Adrenal gland (tissue), 5 donors: Measurements from ENCODE around the gene JAM3.

ENCODE experiments used
- CTCF ChIP-seq, 6 experiments: fragments of 450-650 bp in 4 of 6; fragments of 200-600 bp in 2 of 6; sonication (generic) in 1 of 6; IDR thresholded peaks; 1 replicate in 5 of 6; 2 replicates in 1 of 6; pipeline versions ENCODE4 v1.5.1 to v1.8.0; 2016 to 2021; ENCODE audit warnings: antibody characterized with exemption in 6 of 6, mild to moderate bottlenecking in 2 of 6, moderate library complexity in 1 of 6
- POLR2A ChIP-seq, 2 donors: fragments of 450-650 bp; IDR thresholded peaks; one replicate each; pipeline ENCODE4 v1.6.1; 2017; ENCODE audit warnings: antibody characterized with exemption in 2 of 2, mild to moderate bottlenecking in 2 of 2, moderate library complexity in 1 of 2
- donor health status: DM: no; HTN: no; CAD: no.

GRCh38 chr11:134022748-134023147 is 46.1 kb upstream of the JAM3 start:
- TF ChIP-seq CTCF (IDR thresholded peaks at IDR 0.05) (no peak), POLR2A (IDR thresholded peaks at IDR 0.05) (no peak)
